ENCODE results near the gene COP1. TPM values are rescaled to one million over a fixed set of nuclear protein-coding genes. Genes with fewer than 3 reads are reported as not detected.

The COP1 gene
- polyA plus RNA-seq, 1 donor (not counting 4 experiments of a cell fraction or from before 2014, with no cell fraction given), result 38.9 TPM

DNA sequence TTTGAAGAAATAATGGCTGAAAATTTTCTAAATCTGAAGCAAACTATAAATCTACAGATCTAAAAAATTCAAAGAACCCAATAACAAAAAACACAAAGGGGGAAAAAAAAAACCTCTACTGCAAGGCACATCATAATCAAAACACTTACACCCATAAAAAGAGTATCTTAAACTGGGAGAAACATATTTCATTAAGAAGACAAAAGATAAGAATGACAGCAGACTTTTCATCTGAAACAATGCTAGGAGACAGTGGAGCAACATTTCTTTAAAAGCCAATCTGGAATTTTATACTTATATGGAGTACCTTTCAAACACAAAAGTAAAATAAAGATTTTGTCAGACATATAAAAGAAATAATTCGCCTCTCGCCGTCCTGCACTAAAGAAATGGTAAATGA is 49.1 kb downstream of the COP1 start:
- H3K4me2 ChIP-seq (ENCODE audit: control insufficient read depth, extremely low read depth, insufficient read depth, low read depth, low read length), result no peak overlapping the region
- H3K4me3 ChIP-seq (ENCODE audit: control insufficient read depth in 2 of 3, extremely low read depth in 1 of 3, insufficient read depth in 2 of 3, low read depth in 1 of 3, low read length in 3 of 3), result no peak overlapping the region
- H3K27me3 ChIP-seq (ENCODE audit: control insufficient read depth, extremely low read depth, insufficient read depth, low read length), result no peaks in the 10 kb centered on the region
- TF ChIP-seq EZH2 (IDR thresholded peaks at IDR 0.05; ENCODE audit: low read length), result no peak
- TF ChIP-seq, protein P1, sequence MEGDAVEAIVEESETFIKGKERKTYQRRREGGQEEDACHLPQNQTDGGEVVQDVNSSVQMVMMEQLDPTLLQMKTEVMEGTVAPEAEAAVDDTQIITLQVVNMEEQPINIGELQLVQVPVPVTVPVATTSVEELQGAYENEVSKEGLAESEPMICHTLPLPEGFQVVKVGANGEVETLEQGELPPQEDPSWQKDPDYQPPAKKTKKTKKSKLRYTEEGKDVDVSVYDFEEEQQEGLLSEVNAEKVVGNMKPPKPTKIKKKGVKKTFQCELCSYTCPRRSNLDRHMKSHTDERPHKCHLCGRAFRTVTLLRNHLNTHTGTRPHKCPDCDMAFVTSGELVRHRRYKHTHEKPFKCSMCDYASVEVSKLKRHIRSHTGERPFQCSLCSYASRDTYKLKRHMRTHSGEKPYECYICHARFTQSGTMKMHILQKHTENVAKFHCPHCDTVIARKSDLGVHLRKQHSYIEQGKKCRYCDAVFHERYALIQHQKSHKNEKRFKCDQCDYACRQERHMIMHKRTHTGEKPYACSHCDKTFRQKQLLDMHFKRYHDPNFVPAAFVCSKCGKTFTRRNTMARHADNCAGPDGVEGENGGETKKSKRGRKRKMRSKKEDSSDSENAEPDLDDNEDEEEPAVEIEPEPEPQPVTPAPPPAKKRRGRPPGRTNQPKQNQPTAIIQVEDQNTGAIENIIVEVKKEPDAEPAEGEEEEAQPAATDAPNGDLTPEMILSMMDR (optimal IDR thresholded peaks at IDR 0.05 in 1 of 3, IDR thresholded peaks at IDR 0.05 in 1 of 3, conservative IDR thresholded peaks at IDR 0.05 in 1 of 3; ENCODE audit: extremely low read depth in 1 of 3, insufficient read depth in 2 of 3, low read length in 3 of 3), result no peak
- H3K9me1 ChIP-seq (ENCODE audit: control insufficient read depth, extremely low read depth, insufficient read depth, low read length), result no peaks in the 10 kb centered on the region
- H4K20me1 ChIP-seq (ENCODE audit: control insufficient read depth, extremely low read depth, insufficient read depth, low read length), result no peaks in the 10 kb centered on the region
- H3K9ac ChIP-seq (ENCODE audit: control insufficient read depth, extremely low read depth, insufficient read depth, low read length), result no peak overlapping the region
- FAIRE-seq (no peak), DNase-seq (ENCODE audit: low read depth, low spot score) (no peak)
- H3K79me2 ChIP-seq (ENCODE audit: control insufficient read depth, insufficient read depth, low read length), result peaks cover 46% of the 10 kb centered on the region
- no peaks in the 10 kb centered on the region for H3K9me3 ChIP-seq (ENCODE audit: control insufficient read depth, low read depth, low read length)
- no peaks in the 10 kb centered on the region for H3K4me1 ChIP-seq (ENCODE audit: control insufficient read depth, extremely low read depth, insufficient read depth, low read length)
- no peak overlapping the region for H3K27ac ChIP-seq (ENCODE audit: control insufficient read depth, insufficient read depth, low read length)
- H2AFZ ChIP-seq (ENCODE audit: control insufficient read depth, low read length), result no peak overlapping the region
- peaks cover 0 to 2% of the 10 kb centered on the region in 2 experiments for H3K36me3 ChIP-seq (ENCODE audit: control insufficient read depth in 2 of 2, extremely low read depth in 1 of 2, insufficient read depth in 2 of 2, low read length in 2 of 2)
- dilution Hi-C loops (cut with MboI; ENCODE audit: extremely low pct_ligation_motif_present, low sequenced_read_pairs), result no loop called here

DNA sequence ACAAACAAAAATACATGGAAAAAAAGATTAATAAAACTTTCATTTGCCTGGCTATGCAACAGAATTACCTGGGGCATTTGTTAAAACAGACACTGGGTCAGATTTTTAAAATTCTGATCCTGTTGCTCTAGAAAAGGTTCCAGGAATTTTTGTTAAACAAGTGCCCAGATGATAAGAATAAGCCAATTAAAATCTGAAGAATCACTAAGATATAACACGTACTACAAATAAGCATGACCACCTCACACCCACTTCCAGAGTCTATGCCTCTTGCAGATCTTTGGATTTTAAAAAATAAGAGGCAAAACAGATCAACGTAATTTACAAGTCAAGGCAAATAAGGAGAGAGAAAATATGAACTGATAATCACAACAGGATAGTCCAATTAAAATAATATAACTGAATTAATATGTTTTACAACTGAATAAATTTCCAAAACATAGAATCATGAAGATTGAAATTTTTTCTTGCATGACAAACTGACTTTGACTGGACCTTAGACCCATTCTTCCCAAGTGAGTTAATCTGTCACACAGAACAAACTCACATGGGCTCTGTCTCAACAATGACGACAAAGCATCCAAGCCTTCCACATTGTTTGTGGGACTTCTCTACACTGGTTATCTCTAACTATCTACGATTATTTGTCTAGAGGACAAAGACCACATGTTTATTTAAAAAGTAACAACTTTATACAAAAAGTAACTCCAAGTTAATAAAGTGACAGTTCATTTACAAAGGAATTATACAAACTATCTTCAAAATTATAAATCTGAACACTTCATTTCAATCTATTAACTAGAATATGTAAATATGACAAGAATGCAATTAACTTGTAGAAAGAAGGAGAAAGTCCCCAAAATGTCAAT is 56.9 kb downstream of the COP1 start:
- no peaks in the 10 kb centered on the region for H3K4me1 ChIP-seq (ENCODE audit: control insufficient read depth, extremely low read depth, insufficient read depth, low read length)
- TF ChIP-seq, protein P1 (optimal IDR thresholded peaks at IDR 0.05 in 1 of 3, IDR thresholded peaks at IDR 0.05 in 1 of 3, conservative IDR thresholded peaks at IDR 0.05 in 1 of 3; ENCODE audit: extremely low read depth in 1 of 3, insufficient read depth in 2 of 3, low read length in 3 of 3), result no peak
- TF ChIP-seq EZH2 (IDR thresholded peaks at IDR 0.05; ENCODE audit: low read length), result no peak
- H3K27ac ChIP-seq (ENCODE audit: control insufficient read depth, insufficient read depth, low read length), result no peak overlapping the region
- no peaks in the 10 kb centered on the region for H3K36me3 ChIP-seq (ENCODE audit: control insufficient read depth in 2 of 2, extremely low read depth in 1 of 2, insufficient read depth in 2 of 2, low read length in 2 of 2)
- FAIRE-seq (no peak), DNase-seq (ENCODE audit: low read depth, low spot score) (no peak)
- H3K79me2 ChIP-seq (ENCODE audit: control insufficient read depth, insufficient read depth, low read length), result peaks cover 35% of the 10 kb centered on the region
- H3K27me3 ChIP-seq (ENCODE audit: control insufficient read depth, extremely low read depth, insufficient read depth, low read length), result no peaks in the 10 kb centered on the region
- dilution Hi-C loops (cut with MboI; ENCODE audit: extremely low pct_ligation_motif_present, low sequenced_read_pairs), result no loop called here
- H4K20me1 ChIP-seq (ENCODE audit: control insufficient read depth, extremely low read depth, insufficient read depth, low read length), result no peaks in the 10 kb centered on the region
- no peak overlapping the region for H3K4me3 ChIP-seq (ENCODE audit: control insufficient read depth in 2 of 3, extremely low read depth in 1 of 3, insufficient read depth in 2 of 3, low read depth in 1 of 3, low read length in 3 of 3)
- no peak overlapping the region for H2AFZ ChIP-seq (ENCODE audit: control insufficient read depth, low read length)
- H3K9ac ChIP-seq (ENCODE audit: control insufficient read depth, extremely low read depth, insufficient read depth, low read length), result no peak overlapping the region
- H3K9me1 ChIP-seq (ENCODE audit: control insufficient read depth, extremely low read depth, insufficient read depth, low read length), result no peaks in the 10 kb centered on the region
- no peaks in the 10 kb centered on the region for H3K9me3 ChIP-seq (ENCODE audit: control insufficient read depth, low read depth, low read length)
- no peak overlapping the region for H3K4me2 ChIP-seq (ENCODE audit: control insufficient read depth, extremely low read depth, insufficient read depth, low read depth, low read length)
